K562 (cell line): ENCODE measurements around the gene TOR1B. TPM values are rescaled to one million over a fixed set of nuclear protein-coding genes. Genes with fewer than 3 reads are reported as not detected.

Experiments
- CCAR2 ChIP-seq: fragments of 200-400 bp; formaldehyde crosslinking; IDR thresholded peaks from 2 replicates; pipeline ENCODE4 v1.6.1; 2017; ENCODE audit warnings: mild to moderate bottlenecking, low read depth, low read length
- E2F8 ChIP-seq: fragments of 450-650 bp; IDR thresholded peaks from 2 replicates; pipeline ENCODE4 v1.7.1; 2018; ENCODE audit warnings: mild to moderate bottlenecking, low read depth; ENCODE audit not compliant: partially characterized antibody
- FOXJ3 ChIP-seq: sonication (generic); formaldehyde crosslinking; IDR thresholded peaks from 2 replicates; pipeline ENCODE4 v1.4.0; 2020; ENCODE audit warnings: mild to moderate bottlenecking, missing genetic modification reagents
- HDGF ChIP-seq: fragments of 450-650 bp; IDR thresholded peaks from 2 replicates; pipeline ENCODE4 v1.6.1; 2016
- MAFG ChIP-seq: fragments of 450-650 bp; conservative IDR thresholded peaks from 2 replicates; pipeline ENCODE4 v1.6.1; 2016; ENCODE audit warnings: missing genetic modification characterization, missing compliant biosample characterization
- MED1 ChIP-seq: sonication (generic); formaldehyde crosslinking; IDR thresholded peaks from 2 replicates; pipeline ENCODE4 v1.8.1; 2023; ENCODE audit warnings: missing genetic modification reagents, borderline replicate concordance
- PCBP1 ChIP-seq: fragments of 200-400 bp; formaldehyde crosslinking; IDR thresholded peaks from 2 replicates; pipeline ENCODE4 v1.6.1; 2018; ENCODE audit warnings: mild to moderate bottlenecking, low read depth, low read length; ENCODE audit not compliant: poor library complexity, severe bottlenecking
- PHF8 ChIP-seq: fragments of 200-600 bp; sonication (generic); IDR thresholded peaks from 2 replicates; pipeline ENCODE4 v1.6.1; 2012; ENCODE audit warnings: mixed run types, mild to moderate bottlenecking, inconsistent platforms, low read length, moderate library complexity, borderline replicate concordance
- SAFB ChIP-seq: fragments of 200-400 bp; formaldehyde crosslinking; IDR thresholded peaks from 2 replicates; pipeline ENCODE4 v1.6.1; 2017; ENCODE audit warnings: low read depth, low read length, borderline replicate concordance
- SP2 ChIP-seq: IDR thresholded peaks from 2 replicates; pipeline ENCODE4 v1.6.1; 2011; ENCODE audit warnings: mild to moderate bottlenecking, low read depth, low read length, moderate library complexity; ENCODE audit not compliant: poor library complexity, severe bottlenecking; ENCODE audit errors: extremely low read depth
- U2AF2 ChIP-seq: fragments of 200-400 bp; formaldehyde crosslinking; optimal IDR thresholded peaks from 2 replicates; pipeline ENCODE3; 2017; ENCODE audit warnings: low read depth, mild to moderate bottlenecking, low read length
- WHSC1 ChIP-seq: IDR thresholded peaks from one replicate; pipeline ENCODE4 v1.6.1; 2012; ENCODE audit warnings: low read length, control low read depth, inconsistent platforms
- ZNF212 ChIP-seq: fragments of 450-650 bp; formaldehyde crosslinking; IDR thresholded peaks from 2 replicates; pipeline ENCODE4 v1.4.0; 2020; ENCODE audit warnings: mild to moderate bottlenecking
- ZNF277 ChIP-seq: fragments of 250-450 bp; sonication (Bioruptor Pico); IDR thresholded peaks from 2 replicates; pipeline ENCODE4 v1.8.0; 2022; ENCODE audit warnings: inconsistent platforms, mild to moderate bottlenecking, moderate library complexity, borderline replicate concordance
- ZNF408 ChIP-seq: fragments of 250-450 bp; sonication (Bioruptor Pico); IDR thresholded peaks from 2 replicates; pipeline ENCODE4 v1.4.0; 2020; ENCODE audit warnings: low read depth, mild to moderate bottlenecking, moderate library complexity
- ZNF707 ChIP-seq: fragments of 250-450 bp; sonication (Bioruptor Pico); conservative IDR thresholded peaks from 2 replicates; pipeline ENCODE4 v1.8.0; 2022; ENCODE audit warnings: inconsistent platforms, mild to moderate bottlenecking, moderate library complexity
- polyA plus RNA-seq, 8 experiments: library from polyadenylated mRNA; depleted of rRNA in 4 of 8; stranded (reverse) in 5 of 8; unstranded in 3 of 8; fragments of >200 nt; fragmentation: Nextera tagmentation in 2 of 8; fragmentation: Illumina TruSeq in 1 of 8; extraction: Ambion mirVana in 2 of 8; extraction: Trizol in 1 of 8; gene quantifications; 2 replicates each; pipeline versions ENCODE4 v1.2.1 to v1.2.3, GENCODE V29; 2011 to 2014; ENCODE audit warnings: inconsistent platforms in 1 of 8, missing spikeins in 1 of 8
- total RNA-seq, 7 experiments: library from RNA; depleted of rRNA in 6 of 7; stranded (reverse); fragments of >200 nt in 6 of 7; fragmentation: Illumina TruSeq in 2 of 7; extraction: Trizol in 2 of 7; gene quantifications; 2 replicates each; pipeline versions ENCODE4 v1.2.1 to v1.2.3, GENCODE V29; 2011 to 2021; ENCODE audit warnings: low replicate concordance in 1 of 7
- TF ChIP-seq, protein P1 (sequence below): fragments of 250-450 bp; sonication (Bioruptor Pico); IDR thresholded peaks from 2 replicates; pipeline ENCODE4 v1.4.0; 2020; ENCODE audit warnings: borderline replicate concordance

Gene TOR1B
- total and polyA plus RNA-seq, 9 of the 15 experiments (the other 6 are each of a cell fraction or from before 2014, with no cell fraction given): 4.2 to 36.5 (median 24.6) TPM

DNA sequence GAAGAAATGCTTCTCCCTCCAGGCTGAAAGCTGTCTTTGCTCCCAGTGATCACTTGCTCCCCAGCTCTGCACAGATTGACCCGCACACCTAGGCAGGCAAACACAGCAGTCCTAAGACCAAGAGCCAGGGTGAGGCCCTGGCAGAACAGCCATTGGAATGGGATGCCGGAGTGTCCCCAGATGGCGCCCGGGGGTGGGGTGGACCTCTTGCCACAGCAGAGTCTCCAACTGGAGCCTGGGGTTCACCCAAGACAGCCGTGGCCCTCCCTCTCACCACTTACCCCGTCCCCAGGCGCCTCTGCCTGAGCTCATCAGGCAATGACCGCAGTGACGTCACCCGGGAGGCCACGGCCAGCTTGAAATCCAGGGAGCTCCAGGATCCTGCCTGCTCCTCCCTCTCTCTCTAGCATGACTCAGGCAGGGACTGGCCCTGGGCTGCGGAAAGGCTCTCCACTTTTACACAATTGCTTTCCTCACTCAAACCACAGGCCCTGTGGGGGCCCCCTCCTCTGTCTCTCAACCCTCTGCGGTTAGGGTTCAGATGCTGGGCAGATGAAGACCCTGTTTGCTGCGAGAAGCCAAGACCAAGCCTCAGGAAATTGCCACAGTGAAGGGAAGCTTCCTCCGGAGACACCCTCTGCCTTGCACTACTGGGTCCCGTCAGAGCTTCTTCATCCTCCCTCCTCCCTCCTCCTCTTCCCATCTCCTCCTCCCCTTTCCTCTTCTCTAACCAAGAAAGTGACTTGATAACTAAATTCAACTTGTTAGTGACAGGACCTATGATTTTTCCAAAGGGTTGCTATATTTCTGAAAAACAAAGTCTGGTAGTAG is 25.8 kb upstream of the TOR1B start (continued):
- TF ChIP-seq U2AF2 (no peak), PCBP1 (no peak), ZNF408 (CRISPR knock-in tag) (no peak; the same call in 1 of the 2 replicates), E2F8 (peak; percentile 70), CCAR2 (no peak), MED1 (CRISPR knock-in tag) (no peak), MAFG (peak; percentile 73), SAFB (no peak), PHF8 (peak; percentile 71; the same call in 1 of the 2 replicates), ZNF707 (CRISPR knock-in tag) (no peak), HDGF (peak; percentile 61; the same call in 1 of the 2 replicates), ZNF212 (0 out of 2 replicates have a peak, but pooled peaks have one; percentile 85), SP2 (no peak), ZNF277 (CRISPR knock-in tag) (no peak), FOXJ3 (no peak), WHSC1 (no peak)
- TF ChIP-seq, protein P1, sequence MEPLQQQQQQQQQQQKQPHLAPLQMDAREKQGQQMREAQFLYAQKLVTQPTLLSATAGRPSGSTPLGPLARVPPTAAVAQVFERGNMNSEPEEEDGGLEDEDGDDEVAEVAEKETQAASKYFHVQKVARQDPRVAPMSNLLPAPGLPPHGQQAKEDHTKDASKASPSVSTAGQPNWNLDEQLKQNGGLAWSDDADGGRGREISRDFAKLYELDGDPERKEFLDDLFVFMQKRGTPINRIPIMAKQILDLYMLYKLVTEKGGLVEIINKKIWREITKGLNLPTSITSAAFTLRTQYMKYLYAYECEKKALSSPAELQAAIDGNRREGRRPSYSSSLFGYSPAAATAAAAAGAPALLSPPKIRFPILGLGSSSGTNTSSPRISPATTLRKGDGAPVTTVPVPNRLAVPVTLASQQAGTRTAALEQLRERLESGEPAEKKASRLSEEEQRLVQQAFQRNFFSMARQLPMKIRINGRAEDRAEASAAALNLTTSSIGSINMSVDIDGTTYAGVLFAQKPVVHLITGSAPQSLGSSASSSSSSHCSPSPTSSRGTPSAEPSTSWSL (CRISPR knock-in tag): no peak
